Liver (tissue), 5 donors: ENCODE results near the gene TAAR5. TPM values are rescaled to one million over a fixed set of nuclear protein-coding genes. Genes with fewer than 3 reads are reported as not detected.

ENCODE experiments used
- polyA plus RNA-seq, 2 donors: library from polyadenylated mRNA; stranded (reverse) in 1 of 2; unstranded in 1 of 2; fragments of 200-250 nt in 1 of 2; fragments of >200 nt in 1 of 2; fragmentation: Nextera tagmentation in 1 of 2; extraction: Ambion mirVana in 1 of 2; gene quantifications; one replicate each; pipeline versions ENCODE4 v1.2.1 to v1.2.3, GENCODE V29; 2013 to 2015
- small RNA-seq: library from RNA; depleted of rRNA; stranded (forward); fragments of <200 nt; gene quantifications from one replicate; pipeline ENCODE3, GENCODE V24; 2014
- total RNA-seq, 2 donors: library from RNA; depleted of rRNA; stranded (reverse); fragments of >200 nt; gene quantifications; one replicate each; pipeline ENCODE4 v1.2.3, GENCODE V29; 2014
- donor health status: healthy.
- donor health status: healthy.
- donor health status: healthy.

TAAR5 gene
- total and polyA plus RNA-seq, 4 donors, result not detected

Small RNAs within 50 kb of the gene (small RNA-seq; reads per million reads assigned to genes)
- gene TAAR7P, result not detected

Other genes starting within 250 kb of the TAAR5 start
- under 1 TPM; 0.23 to 0.25 TPM for gene MOXD1, start 188.3 kb downstream of the TAAR5 start, total RNA-seq
- under 1 TPM; 0.14 to 0.48 TPM for gene MOXD1, start 188.3 kb downstream of the TAAR5 start, polyA plus RNA-seq
- 10 to 100 TPM; 16.2 to 20.0 TPM for gene STX7, start 76.6 kb downstream of the TAAR5 start, total RNA-seq
- gene STX7, start 76.6 kb downstream of the TAAR5 start, polyA plus RNA-seq, result 10 to 100 TPM in 1 of 2 donors, 1 to 10 TPM in 1; 7.5 to 12.3 TPM
- not detected for gene TAAR9, start 51.5 kb downstream of the TAAR5 start, total RNA-seq
- gene TAAR9, start 51.5 kb downstream of the TAAR5 start, polyA plus RNA-seq, result not detected
- gene TAAR8, start 37.1 kb downstream of the TAAR5 start, total RNA-seq, result not detected
- not detected for gene TAAR8, start 37.1 kb downstream of the TAAR5 start, polyA plus RNA-seq
- gene TAAR6, start 19.4 kb downstream of the TAAR5 start, total RNA-seq, result not detected
- gene TAAR6, start 19.4 kb downstream of the TAAR5 start, polyA plus RNA-seq, result not detected
- gene TAAR2, start 34.5 kb upstream of the TAAR5 start, total RNA-seq, result not detected
- not detected for gene TAAR2, start 34.5 kb upstream of the TAAR5 start, polyA plus RNA-seq
- gene TAAR1, start 69.4 kb upstream of the TAAR5 start, total RNA-seq, result not detected
- not detected for gene TAAR1, start 69.4 kb upstream of the TAAR5 start, polyA plus RNA-seq
- gene VNN1, start 124.3 kb upstream of the TAAR5 start, total RNA-seq, result 100 to 1,000 TPM in 1 of 2 donors, 1 to 10 TPM in 1; 2.7 to 132 TPM
- gene VNN1, start 124.3 kb upstream of the TAAR5 start, polyA plus RNA-seq, result 10 to 100 TPM; 54.9 to 62.6 TPM
- gene VNN2, start 168.2 kb upstream of the TAAR5 start, total RNA-seq, result 10 to 100 TPM; 17.6 to 22.0 TPM
- 1 to 10 TPM; 1.6 to 4.6 TPM for gene VNN2, start 168.2 kb upstream of the TAAR5 start, polyA plus RNA-seq
- gene SLC18B1, start 208.9 kb upstream of the TAAR5 start, total RNA-seq, result 1 to 10 TPM; 5.6 to 6.7 TPM
- gene SLC18B1, start 208.9 kb upstream of the TAAR5 start, polyA plus RNA-seq, result 1 to 10 TPM; 3.5 to 4.7 TPM
- gene RPS12, start 224.8 kb upstream of the TAAR5 start, total RNA-seq, result 100 to 1,000 TPM; 355 to 942 TPM
- gene RPS12, start 224.8 kb upstream of the TAAR5 start, polyA plus RNA-seq, result 1,000 to 10,000 TPM in 1 of 2 donors, 100 to 1,000 TPM in 1; 276 to 1,191 TPM